WTC11 (cell line): ENCODE data around the gene ETNK2. TPM values are rescaled to one million over a fixed set of nuclear protein-coding genes. Genes with fewer than 3 reads are reported as not detected.

Experiments
- ATAC-seq: fragments of 200-7000 bp; cut with Tn5 transposase; 2 replicates; pipeline ENCODE4 v1.10.0; 2021; ENCODE audit warnings: mild to moderate bottlenecking, moderate library complexity
- CTCF ChIA-PET: fragments of 300-600 bp; sonication (Branson Sonifier 250); formaldehyde crosslinking; loops from one replicate; lab custom pipeline; 2021; ENCODE audit warnings: antibody characterized with exemption; lab: Charles Lee
- POLR2A ChIA-PET: fragments of 350-600 bp; sonication (Branson Sonifier 250); formaldehyde crosslinking; loops from one replicate; lab custom pipeline; 2021; ENCODE audit warnings: antibody characterized with exemption; lab: Charles Lee
- DNase-seq: peaks from one replicate; pipeline ENCODE4 v3.0.0; 2021; ENCODE audit warnings: low spot score
- H3K27ac Mint-ChIP-seq: 2 replicates; pipeline ENCODE4 v1.8.0; 2021; ENCODE audit warnings: mixed read lengths
- H3K27me3 Mint-ChIP-seq: 2 replicates; pipeline ENCODE4 v1.8.0; 2021; ENCODE audit warnings: low read depth, mild to moderate bottlenecking, moderate library complexity, mixed read lengths
- H3K36me3 Mint-ChIP-seq: 2 replicates; pipeline ENCODE4 v1.8.0; 2021; ENCODE audit warnings: mixed read lengths
- H3K4me1 Mint-ChIP-seq: 2 replicates; pipeline ENCODE4 v1.8.0; 2022; ENCODE audit warnings: mixed read lengths
- H3K4me3 Mint-ChIP-seq: 2 replicates; pipeline ENCODE4 v1.8.0; 2021; ENCODE audit warnings: mild to moderate bottlenecking, moderate library complexity, mixed read lengths
- H3K9me3 Mint-ChIP-seq: 2 replicates; pipeline ENCODE4 v1.8.0; 2021; ENCODE audit warnings: mixed read lengths
- ATF1 ChIP-seq: sonication (generic); formaldehyde crosslinking; IDR thresholded peaks from 2 replicates; pipeline ENCODE4 v1.8.1; 2023; ENCODE audit warnings: mild to moderate bottlenecking, moderate library complexity, missing genetic modification reagents
- ATF3 ChIP-seq: sonication (generic); formaldehyde crosslinking; conservative IDR thresholded peaks from 2 replicates; pipeline ENCODE4 v1.8.1; 2022; ENCODE audit warnings: mild to moderate bottlenecking, missing genetic modification reagents
- CREB1 ChIP-seq: sonication (generic); formaldehyde crosslinking; IDR thresholded peaks from 2 replicates; pipeline ENCODE4 v1.8.0; 2023; ENCODE audit warnings: mild to moderate bottlenecking, missing genetic modification reagents
- E2F4 ChIP-seq: sonication (generic); formaldehyde crosslinking; IDR thresholded peaks from 2 replicates; pipeline ENCODE4 v1.8.1; 2022; ENCODE audit warnings: low read depth, mild to moderate bottlenecking, moderate library complexity, missing genetic modification reagents, borderline replicate concordance
- E2F5 ChIP-seq: sonication (generic); formaldehyde crosslinking; IDR thresholded peaks from 2 replicates; pipeline ENCODE4 v1.8.1; 2022; ENCODE audit warnings: mild to moderate bottlenecking, moderate library complexity, missing genetic modification reagents
- ELF4 ChIP-seq: sonication (generic); formaldehyde crosslinking; IDR thresholded peaks from 2 replicates; pipeline ENCODE4 v1.8.1; 2022; ENCODE audit warnings: low read depth, mild to moderate bottlenecking, moderate library complexity, missing genetic modification reagents
- EMX1 ChIP-seq: fragments of 250-450 bp; sonication (Bioruptor Pico); IDR thresholded peaks from 2 replicates; pipeline ENCODE4 v1.8.0; 2021; ENCODE audit warnings: mild to moderate bottlenecking
- ETV6 ChIP-seq: sonication (generic); formaldehyde crosslinking; IDR thresholded peaks from 2 replicates; pipeline ENCODE4 v1.8.1; 2022; ENCODE audit warnings: mild to moderate bottlenecking, missing genetic modification reagents
- FOXJ3 ChIP-seq: sonication (generic); formaldehyde crosslinking; IDR thresholded peaks from 2 replicates; pipeline ENCODE4 v1.9.0; 2021; ENCODE audit warnings: missing genetic modification reagents, mild to moderate bottlenecking, borderline replicate concordance
- FOXP4 ChIP-seq: sonication (generic); formaldehyde crosslinking; IDR thresholded peaks from 2 replicates; pipeline ENCODE4 v1.8.0; 2022; ENCODE audit warnings: mild to moderate bottlenecking, missing genetic modification reagents
- GTF2I ChIP-seq: fragments of 250-450 bp; sonication (Bioruptor Pico); conservative IDR thresholded peaks from 2 replicates; pipeline ENCODE4 v1.4.0; 2021; ENCODE audit warnings: mild to moderate bottlenecking
- IRF1 ChIP-seq: sonication (generic); formaldehyde crosslinking; IDR thresholded peaks from 2 replicates; pipeline ENCODE4 v1.8.0; 2023; ENCODE audit warnings: missing genetic modification reagents
- MAX ChIP-seq: sonication (generic); formaldehyde crosslinking; IDR thresholded peaks from 2 replicates; pipeline ENCODE4 v1.8.0; 2022; ENCODE audit warnings: mild to moderate bottlenecking, missing genetic modification reagents
- OVOL2 ChIP-seq: fragments of 250-450 bp; sonication (Bioruptor Pico); IDR thresholded peaks from 2 replicates; pipeline ENCODE4 v1.9.0; 2021; ENCODE audit warnings: mild to moderate bottlenecking, borderline replicate concordance
- RELA ChIP-seq: sonication (generic); formaldehyde crosslinking; IDR thresholded peaks from 2 replicates; pipeline ENCODE4 v1.8.1; 2022; ENCODE audit warnings: missing genetic modification reagents, mild to moderate bottlenecking, borderline replicate concordance
- USF1 ChIP-seq: sonication (generic); formaldehyde crosslinking; IDR thresholded peaks from 2 replicates; pipeline ENCODE4 v1.8.0; 2022; ENCODE audit warnings: mild to moderate bottlenecking, missing genetic modification reagents
- ZNF138 ChIP-seq: sonication (generic); formaldehyde crosslinking; conservative IDR thresholded peaks from 2 replicates; pipeline ENCODE4 v1.8.1; 2022; ENCODE audit warnings: mild to moderate bottlenecking, moderate library complexity, missing genetic modification reagents
- ZNF425 ChIP-seq: fragments of 250-450 bp; sonication (Bioruptor Pico); conservative IDR thresholded peaks from 2 replicates; pipeline ENCODE4 v1.9.0; 2021; ENCODE audit warnings: mild to moderate bottlenecking
- ZSCAN18 ChIP-seq: fragments of 250-450 bp; sonication (Bioruptor Pico); IDR thresholded peaks from 2 replicates; pipeline ENCODE4 v2.1.2; 2022; ENCODE audit warnings: mild to moderate bottlenecking, moderate library complexity
- total RNA-seq: library from RNA; stranded (reverse); gene quantifications from 3 replicates; pipeline ENCODE4 v1.2.3, GENCODE V29; 2021

ETNK2 gene
- total RNA-seq, 1 experiment from 2014 or later: 19.7 TPM

- H3K4me1 Mint-ChIP-seq: peaks cover 47% of the 10 kb centered on the region
- TF ChIP-seq ATF1 (CRISPR knock-in tag) (no peak), E2F5 (CRISPR knock-in tag) (no peak), E2F4 (no peak), USF1 (CRISPR knock-in tag) (no peak), ETV6 (CRISPR knock-in tag) (no peak), FOXP4 (no peak), ELF4 (CRISPR knock-in tag) (no peak), FOXJ3 (no peak), GTF2I (CRISPR knock-in tag) (no peak)
- ChIA-PET POLR2A (interaction anchor here (0.6 to 2.5 kb wide), 2 partner anchors 46 to 57 kb away, joined by 3 to 14 read pairs; partner anchors contain the start of gene SOX13), CTCF (interaction anchor here (1.1 to 7.4 kb wide), 13 partner anchors 9 to 271 kb away, joined by 3 to 183 read pairs (median 13); partner anchors contain the start of genes SNRPE and SOX13)
- H3K27ac Mint-ChIP-seq: no peak overlapping the region
- peaks cover 20% of the 10 kb centered on the region for H3K36me3 Mint-ChIP-seq
- no peak overlapping the region for H3K4me3 Mint-ChIP-seq
- no peaks in the 10 kb centered on the region for H3K9me3 Mint-ChIP-seq
- H3K27me3 Mint-ChIP-seq: no peaks in the 10 kb centered on the region; the same call in 1 of the 2 replicates
- ATAC-seq (no peak), DNase-seq (no peak)
These were observed 21.7 kb downstream of the ETNK2 start for GRCh38 chr1:204130178-204130577.

GRCh38 chr1:204128964-204129896, 22.6 kb downstream of the ETNK2 start:
- Mint-ChIP-seq H3K36me3 (peaks cover 28% of the 10 kb centered on the region), H3K4me3 (peak overlapping the region; percentile 57), H3K4me1 (peaks cover 47% of the 10 kb centered on the region), H3K27me3 (no peaks in the 10 kb centered on the region), H3K27ac (peak overlapping the region; percentile 85), H3K9me3 (no peaks in the 10 kb centered on the region)
- CTCF ChIA-PET: interaction anchor here (0.6 to 7.4 kb wide), 64 partner anchors 8 to 378 kb away, joined by 3 to 183 read pairs (median 4); partner anchors contain the start of genes ETNK2, REN, SNRPE and SOX13
- peak; percentile 77 for DNase-seq
- POLR2A ChIA-PET: interaction anchor here (1.0 to 2.5 kb wide), 6 partner anchors 10 to 258 kb away, joined by 4 to 14 read pairs (median 6); partner anchors contain the start of gene SOX13
- ATAC-seq: peak; percentile 80
- TF ChIP-seq IRF1 (CRISPR knock-in tag): no peak
- TF ChIP-seq ZSCAN18 (CRISPR knock-in tag): no peak
- 0 out of 2 replicates have a peak, but pooled peaks have one; percentile 16 for TF ChIP-seq ZNF138
- TF ChIP-seq USF1 (CRISPR knock-in tag): no peak
- no peak for TF ChIP-seq ZNF425 (CRISPR knock-in tag)
- no peak for TF ChIP-seq CREB1 (CRISPR knock-in tag)
- no peak for TF ChIP-seq RELA (CRISPR knock-in tag)
- TF ChIP-seq GTF2I (CRISPR knock-in tag): no peak
- TF ChIP-seq EMX1 (CRISPR knock-in tag): no peak
- no peak for TF ChIP-seq ATF3 (CRISPR knock-in tag)
- TF ChIP-seq OVOL2 (CRISPR knock-in tag): no peak
- peak; percentile 27; the same call in 1 of the 2 replicates for TF ChIP-seq MAX (CRISPR knock-in tag)
